ENCODE measurements around the gene AVPI1.

AVPI1 gene

GRCh38 chr10:97714401-97715258 is 27.6 kb upstream of the AVPI1 start:
- DNase-seq (ENCODE audit: low read depth): peak; percentile 95
- H3K4me3 ChIP-seq (ENCODE audit: low read depth, low read length): peak overlapping the region; percentile 77
- TF ChIP-seq, protein P1, sequence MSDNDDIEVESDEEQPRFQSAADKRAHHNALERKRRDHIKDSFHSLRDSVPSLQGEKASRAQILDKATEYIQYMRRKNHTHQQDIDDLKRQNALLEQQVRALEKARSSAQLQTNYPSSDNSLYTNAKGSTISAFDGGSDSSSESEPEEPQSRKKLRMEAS (IDR thresholded peaks at IDR 0.05; ENCODE audit: low read depth, low read length): no peak
- TF ChIP-seq MYC (IDR thresholded peaks at IDR 0.05; ENCODE audit: low read depth, low read length): peak; percentile 64

DNA sequence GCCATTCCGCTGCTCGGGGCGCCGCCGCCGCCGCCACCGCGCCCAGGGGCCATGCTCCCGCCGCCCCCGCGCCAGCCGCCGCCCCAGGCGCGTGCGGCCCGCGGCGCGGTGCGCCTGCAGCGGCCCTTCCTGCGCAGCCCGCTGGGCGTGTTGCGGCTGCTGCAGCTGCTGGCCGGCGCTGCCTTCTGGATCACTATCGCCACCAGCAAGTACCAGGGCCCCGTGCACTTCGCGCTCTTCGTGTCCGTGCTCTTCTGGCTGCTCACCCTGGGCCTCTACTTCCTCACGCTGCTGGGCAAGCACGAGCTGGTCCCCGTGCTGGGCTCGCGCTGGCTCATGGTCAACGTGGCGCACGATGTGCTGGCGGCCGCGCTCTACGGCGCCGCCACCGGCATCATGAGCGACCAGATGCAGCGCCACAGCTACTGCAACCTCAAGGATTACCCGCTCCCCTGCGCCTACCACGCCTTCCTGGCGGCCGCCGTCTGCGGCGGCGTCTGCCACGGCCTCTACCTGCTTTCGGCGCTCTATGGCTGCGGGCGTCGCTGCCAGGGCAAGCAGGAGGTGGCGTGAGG is 26.9 kb upstream of the AVPI1 start:
- DNase-seq (ENCODE audit: low read depth): peak; percentile 89
- peak overlapping the region; percentile 77 for H3K4me3 ChIP-seq (ENCODE audit: low read depth, low read length)
- peak; percentile 96 for TF ChIP-seq MYC (IDR thresholded peaks at IDR 0.05; ENCODE audit: low read depth, low read length)
- TF ChIP-seq CTCF (IDR thresholded peaks at IDR 0.05; ENCODE audit: low read depth, low read length): peak; percentile 25
- TF ChIP-seq, protein P1 (IDR thresholded peaks at IDR 0.05; ENCODE audit: low read depth, low read length): peak; percentile 96
- TF ChIP-seq POLR2A (IDR thresholded peaks at IDR 0.05; ENCODE audit: extremely low read depth, insufficient read length): peak; percentile 40

DNA sequence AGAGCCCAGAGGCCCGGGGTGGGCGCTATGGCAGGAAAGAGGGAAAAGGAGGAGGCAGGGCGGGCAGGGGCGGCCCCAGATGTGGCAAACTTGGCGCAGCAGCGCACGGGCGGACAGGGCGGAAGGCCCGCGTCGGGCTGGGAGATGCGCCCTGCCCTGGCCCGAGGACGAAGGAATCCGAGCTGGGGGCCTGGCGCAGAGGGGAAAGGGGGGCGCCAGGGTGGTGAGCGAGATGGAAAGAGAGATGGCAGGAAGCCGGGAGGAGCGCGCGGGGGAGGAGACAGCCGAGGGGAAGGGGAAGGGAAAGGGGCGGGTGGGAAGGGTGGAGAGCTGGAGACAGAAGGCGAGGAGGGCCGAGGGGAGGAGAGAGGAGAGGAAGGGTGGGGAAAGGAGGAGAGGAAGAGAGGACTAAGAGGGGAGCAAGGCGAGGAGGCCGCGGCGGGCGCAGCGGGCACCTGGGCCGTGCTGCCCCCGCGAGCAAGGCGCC is 26.3 kb upstream of the AVPI1 start, which contains the start of gene MARVELD1:
TSS of gene MARVELD1 (plus strand) at position 392 of the 487 bp plus-strand sequence. CDS start 147 bp downstream, outside the sequence.
- TF ChIP-seq CTCF (IDR thresholded peaks at IDR 0.05; ENCODE audit: low read depth, low read length) (no peak), MYC (IDR thresholded peaks at IDR 0.05; ENCODE audit: low read depth, low read length) (no peak), POLR2A (IDR thresholded peaks at IDR 0.05; ENCODE audit: extremely low read depth, insufficient read length) (no peak)
- TF ChIP-seq, protein P1 (IDR thresholded peaks at IDR 0.05; ENCODE audit: low read depth, low read length): no peak
- DNase-seq (ENCODE audit: low read depth): peak; percentile 79
- peak within 1 kb of the TSS; percentile 77 for H3K4me3 ChIP-seq (ENCODE audit: low read depth, low read length)

DNA sequence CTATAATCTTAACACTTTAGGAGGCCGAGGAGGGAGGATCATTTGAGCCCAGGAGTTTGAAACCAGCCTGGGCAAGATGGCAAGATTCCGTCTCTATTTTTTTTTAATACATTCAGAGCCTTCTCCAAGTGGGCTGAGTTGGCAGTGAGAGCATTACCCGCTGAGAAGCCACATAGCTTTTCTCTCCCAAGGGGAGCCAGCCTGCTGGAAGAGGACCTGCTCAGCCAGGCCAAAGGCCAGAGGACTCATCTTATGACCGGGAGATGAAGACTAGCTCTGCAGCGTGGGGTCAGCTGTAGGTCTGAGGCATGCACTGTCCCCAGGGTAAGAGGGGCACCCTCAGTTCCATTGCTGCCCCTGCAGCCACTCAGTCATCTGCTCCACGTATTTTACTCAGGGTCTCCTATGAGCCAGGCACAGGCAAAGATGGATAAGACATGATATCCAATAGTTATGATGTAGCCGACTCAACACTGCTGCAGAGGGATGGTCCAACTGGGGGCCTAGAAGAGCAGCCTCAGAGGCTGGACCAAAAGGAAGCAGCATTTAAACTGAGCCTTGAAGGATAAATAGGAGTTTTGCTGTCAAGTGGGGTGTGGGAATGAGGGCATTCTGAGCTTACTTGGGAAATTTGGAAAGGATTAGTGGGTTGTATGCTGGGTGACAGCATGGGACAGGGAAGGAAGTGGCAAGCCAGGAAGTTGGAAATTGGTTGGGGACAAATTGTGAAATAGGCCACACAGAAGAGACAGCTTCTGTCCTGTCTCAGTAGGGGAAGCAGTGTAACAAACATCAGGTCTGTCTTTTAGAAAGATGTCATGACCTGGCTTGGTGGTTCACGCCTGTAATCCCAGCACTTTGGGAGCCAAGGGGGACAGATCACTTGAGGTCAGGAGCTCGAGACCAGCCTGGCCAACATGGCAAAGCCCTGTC is 24.9 kb upstream of the AVPI1 start:
- TF ChIP-seq CTCF (IDR thresholded peaks at IDR 0.05; ENCODE audit: low read depth, low read length) (no peak), POLR2A (IDR thresholded peaks at IDR 0.05; ENCODE audit: extremely low read depth, insufficient read length) (no peak), MYC (IDR thresholded peaks at IDR 0.05; ENCODE audit: low read depth, low read length) (no peak)
- TF ChIP-seq, protein P1 (IDR thresholded peaks at IDR 0.05; ENCODE audit: low read depth, low read length): no peak
- H3K4me3 ChIP-seq (ENCODE audit: low read depth, low read length): no peak overlapping the region
- no peak for DNase-seq (ENCODE audit: low read depth)

DNA sequence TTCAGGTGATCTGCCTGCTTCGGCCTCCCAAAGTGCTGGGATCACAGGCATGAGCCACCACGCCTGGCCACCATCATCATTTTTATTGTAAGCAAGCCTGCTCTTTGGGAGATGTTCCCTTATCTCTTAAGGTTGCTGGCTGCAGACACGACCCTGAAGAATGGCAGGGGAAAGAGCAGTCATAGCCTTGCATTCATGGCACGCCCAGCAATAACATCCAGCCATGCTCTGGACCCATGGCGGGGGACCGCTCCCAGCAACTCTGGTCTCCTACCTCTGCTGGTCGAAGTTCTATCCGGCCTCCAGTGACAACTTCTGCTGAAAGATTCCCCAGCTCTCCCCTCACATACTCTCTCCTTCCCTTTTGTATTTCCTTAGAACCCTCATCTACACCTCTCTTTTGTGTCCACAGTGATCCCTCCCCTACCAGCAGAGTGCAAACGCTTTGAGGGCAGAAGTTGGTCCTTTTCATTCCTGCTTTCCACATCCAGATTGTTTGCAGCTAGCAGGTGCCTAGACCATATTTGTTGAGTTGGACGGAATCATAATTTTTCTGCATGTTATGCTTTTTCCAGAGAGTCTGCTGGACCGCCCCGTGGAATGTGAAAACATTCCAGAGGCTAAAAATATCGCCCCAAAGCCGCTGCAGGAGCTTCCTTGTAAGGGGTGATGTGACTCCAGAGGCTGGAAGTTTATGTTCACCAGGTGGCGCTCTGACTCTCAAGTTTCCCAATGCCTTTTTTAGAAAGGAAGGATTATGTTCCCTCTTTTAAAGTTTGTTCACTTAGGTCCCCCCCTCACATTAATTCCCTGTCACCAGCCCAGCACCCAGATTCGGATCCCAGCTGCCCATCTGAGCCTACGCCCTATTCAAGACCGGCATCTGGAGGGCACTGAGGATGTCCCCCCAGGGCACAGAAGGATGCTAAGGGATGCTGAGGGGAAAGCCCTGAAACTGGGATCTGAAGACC is 22.2 kb upstream of the AVPI1 start:
- no peak overlapping the region for H3K4me3 ChIP-seq (ENCODE audit: low read depth, low read length)
- peak; percentile 87 for TF ChIP-seq CTCF (IDR thresholded peaks at IDR 0.05; ENCODE audit: low read depth, low read length)
- TF ChIP-seq MYC (IDR thresholded peaks at IDR 0.05; ENCODE audit: low read depth, low read length): 0 out of 2 replicates have a peak, but pooled peaks have one; percentile 15
- TF ChIP-seq, protein P1 (IDR thresholded peaks at IDR 0.05; ENCODE audit: low read depth, low read length): 0 out of 2 replicates have a peak, but pooled peaks have one; percentile 30
- TF ChIP-seq POLR2A (IDR thresholded peaks at IDR 0.05; ENCODE audit: extremely low read depth, insufficient read length): no peak
- DNase-seq (ENCODE audit: low read depth): peak; percentile 78
